Left renal cortex interstitium (tissue), 4 donors: ENCODE results near the gene BCL10. TPM values are rescaled to one million over a fixed set of nuclear protein-coding genes. Genes with fewer than 3 reads are reported as not detected.
A peak's percentile ranks its signal among the peaks of the same experiment; 100 is the strongest.

Experiments
- DNase-seq, 4 donors: peaks; one replicate each; pipeline ENCODE4 v3.0.0-alpha.2; 2013; ENCODE audit warnings: low read depth in 4 of 4, low spot score in 2 of 4, missing footprints in 1 of 4
- polyA plus RNA-seq, 4 donors: library from polyadenylated mRNA; unstranded; fragments of 120-200 nt; gene quantifications; one replicate each; pipeline ENCODE4 v1.2.1, GENCODE V29; 2013; ENCODE audit not compliant: insufficient read length in 4 of 4

BCL10 gene
- polyA plus RNA-seq, 4 donors, result 21.4 to 23.6 (median 22.9) TPM

- peak in 1 of 4 donors; percentile 41 for DNase-seq
These were observed 51.5 kb downstream of the BCL10 start for GRCh38 chr1:85224734-85225623.

- DNase-seq, result no peak
These were observed 52.1 kb downstream of the BCL10 start for GRCh38 chr1:85224295-85224694.

GRCh38 chr1:85223334-85223733 is 53.1 kb downstream of the BCL10 start:
- no peak for DNase-seq

GRCh38 chr1:85220756-85221201 is 55.7 kb downstream of the BCL10 start:
- no peak for DNase-seq

- DNase-seq, result no peak
These were observed 56.4 kb downstream of the BCL10 start for GRCh38 chr1:85219853-85220610.

- no peak for DNase-seq
These were observed 59.7 kb downstream of the BCL10 start for GRCh38 chr1:85216697-85217096.

Other genes starting within 250 kb of the BCL10 start
- gene MCOLN3, start 228.1 kb downstream of the BCL10 start, polyA plus RNA-seq, result 10 to 100 TPM in 2 of 4 donors, 1 to 10 TPM in 2; 6.0 to 15.6 (median 9.6) TPM
- 10 to 100 TPM in 2 of 4 donors, 1 to 10 TPM in 2; 9.0 to 11.6 (median 9.9) TPM for gene SYDE2, start 75.6 kb downstream of the BCL10 start, polyA plus RNA-seq
- 10 to 100 TPM; 37.9 to 49.9 (median 41.3) TPM for gene C1orf52, start 17.0 kb downstream of the BCL10 start, polyA plus RNA-seq
- 100 to 1,000 TPM; 117 to 127 (median 120) TPM for gene DDAH1, start 188.5 kb upstream of the BCL10 start, polyA plus RNA-seq